GM19395 (cell line): ENCODE results near the gene KIFC1.

ENCODE experiments used
- ATAC-seq: cut with Tn5 transposase; IDR thresholded peaks from one replicate; pipeline ENCODE4 v1.9.1; 2021; ENCODE audit warnings: mild to moderate bottlenecking, moderate library complexity; ENCODE audit not compliant: unreplicated experiment

The KIFC1 gene

DNA sequence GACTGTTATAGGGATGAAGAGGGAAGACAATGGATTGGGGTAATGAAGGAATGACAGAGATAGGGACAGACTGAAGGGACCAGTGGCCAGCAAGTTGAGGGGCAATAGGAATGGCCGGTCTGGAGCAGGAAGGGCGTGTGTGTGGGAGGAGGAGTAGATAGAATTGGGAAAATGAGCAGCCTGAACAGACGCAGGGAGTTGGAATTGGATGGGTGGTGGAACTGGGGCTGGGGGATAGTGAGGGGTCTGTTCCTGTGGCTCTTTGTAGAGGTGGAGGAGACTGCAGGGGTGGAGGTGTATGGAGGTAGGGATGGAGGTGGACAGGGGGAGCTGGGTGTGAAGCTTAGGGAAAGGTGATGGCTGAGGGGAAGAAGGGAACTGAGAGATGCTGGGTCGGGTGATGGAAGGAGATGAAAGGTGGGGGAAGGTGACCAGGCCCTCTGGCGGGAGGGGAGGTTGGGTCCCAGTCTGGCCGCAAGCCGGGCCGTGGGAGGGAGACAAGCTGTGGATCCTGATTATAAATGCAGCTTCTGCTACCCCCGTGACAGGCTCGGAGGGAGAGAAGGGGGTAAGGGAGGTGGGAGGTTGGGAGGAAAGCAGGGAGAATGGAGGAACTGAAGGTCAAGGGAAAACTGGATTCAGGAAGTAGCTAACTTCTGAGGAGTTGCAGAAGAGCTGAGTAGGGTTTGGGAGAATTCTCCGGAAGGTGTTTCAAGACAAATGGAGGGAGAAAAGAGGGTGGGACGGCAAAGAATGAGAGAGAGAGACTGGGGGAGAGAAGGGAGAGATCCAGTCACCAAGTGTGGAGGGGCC, 33.4 kb downstream of the KIFC1 start:
- ATAC-seq = no peak

DNA sequence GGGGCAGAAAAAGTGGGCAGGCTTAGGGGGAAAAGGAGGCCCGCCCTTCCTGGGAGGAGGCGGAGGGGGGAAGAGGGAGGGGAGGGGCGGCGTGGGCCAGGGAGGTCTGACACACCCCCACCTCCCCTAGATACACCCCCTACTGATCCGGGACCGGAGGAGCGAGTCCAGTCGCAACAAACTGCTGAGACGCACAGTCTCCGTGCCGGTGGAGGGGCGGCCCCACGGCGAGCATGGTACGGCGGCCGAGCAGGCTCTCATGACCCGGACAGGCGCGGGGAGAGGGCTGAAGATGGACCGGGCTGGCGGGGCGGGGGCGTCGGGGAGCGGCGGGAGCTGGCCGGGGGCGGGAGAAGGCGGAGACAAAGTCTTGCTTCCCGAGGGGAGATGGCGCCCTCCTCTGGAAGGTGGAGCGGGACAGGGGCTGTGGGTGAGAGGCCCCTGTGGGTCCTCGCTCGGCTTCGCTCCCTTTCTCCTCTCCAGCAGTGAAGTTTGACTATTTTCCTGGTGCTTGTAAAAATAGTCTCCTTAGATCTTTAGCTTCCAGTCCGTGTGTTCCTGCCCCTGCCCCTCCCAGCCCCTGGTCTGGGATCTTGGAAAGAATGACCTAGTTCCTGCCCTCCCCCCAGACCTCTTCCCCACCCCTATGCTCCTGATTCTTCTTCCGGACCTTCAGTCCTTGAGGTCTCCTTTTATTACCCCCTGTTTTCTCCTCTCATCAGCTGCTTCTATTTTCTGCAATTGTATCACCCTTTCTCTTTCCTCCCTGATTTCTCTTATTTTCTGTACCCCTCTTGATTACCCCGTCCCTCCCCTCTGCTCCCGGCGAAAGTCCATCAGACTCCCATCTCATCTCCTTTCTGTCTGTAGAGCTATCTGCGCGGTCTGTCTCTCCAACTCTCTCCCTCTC, 34.3 kb downstream of the KIFC1 start:
- peak; percentile 40 for ATAC-seq

DNA sequence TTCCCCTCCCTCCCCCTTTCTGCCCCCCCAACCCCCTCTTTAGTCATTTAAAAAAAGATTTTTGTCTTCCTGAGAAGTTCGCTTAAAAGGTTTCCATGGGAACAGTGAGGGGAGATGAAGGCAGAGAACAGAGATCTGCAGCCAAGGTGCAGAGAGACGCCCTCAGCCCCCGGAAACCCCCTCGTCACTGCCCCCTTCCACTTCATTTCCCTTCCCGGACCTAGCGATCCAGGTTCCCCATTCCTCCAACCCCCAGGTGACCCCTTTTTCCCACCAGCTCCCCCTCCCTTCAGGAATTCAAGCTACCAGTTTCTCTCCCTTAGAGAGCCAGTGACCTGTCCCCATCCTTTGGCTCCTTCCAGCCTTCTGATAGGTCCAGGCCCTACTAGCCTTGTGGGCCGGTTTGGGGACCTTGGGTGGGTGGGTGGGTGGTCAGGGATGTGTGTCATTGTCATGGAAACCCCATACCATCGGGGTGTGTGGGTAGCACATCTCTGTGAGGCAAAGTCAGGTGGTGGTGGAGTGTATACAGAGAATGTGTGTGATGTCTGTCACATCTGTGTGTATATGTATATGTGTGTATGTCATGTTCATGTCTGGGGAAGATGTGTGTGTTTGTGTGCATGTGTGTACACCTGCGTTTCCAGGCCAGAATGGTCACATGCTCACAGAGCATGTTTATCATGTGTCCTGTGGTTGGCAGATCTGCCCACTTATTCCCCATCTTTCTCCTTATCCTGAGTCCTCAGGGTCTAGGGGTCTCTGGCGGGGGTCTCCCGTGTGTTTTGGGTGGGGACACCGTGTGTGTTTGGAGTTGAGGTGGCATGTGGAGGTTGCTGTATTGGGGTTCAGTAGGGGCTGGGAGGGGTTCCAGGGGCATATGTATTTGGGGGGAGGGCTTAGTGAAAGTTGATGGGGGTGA, 35.2 kb downstream of the KIFC1 start:
- no peak for ATAC-seq

DNA sequence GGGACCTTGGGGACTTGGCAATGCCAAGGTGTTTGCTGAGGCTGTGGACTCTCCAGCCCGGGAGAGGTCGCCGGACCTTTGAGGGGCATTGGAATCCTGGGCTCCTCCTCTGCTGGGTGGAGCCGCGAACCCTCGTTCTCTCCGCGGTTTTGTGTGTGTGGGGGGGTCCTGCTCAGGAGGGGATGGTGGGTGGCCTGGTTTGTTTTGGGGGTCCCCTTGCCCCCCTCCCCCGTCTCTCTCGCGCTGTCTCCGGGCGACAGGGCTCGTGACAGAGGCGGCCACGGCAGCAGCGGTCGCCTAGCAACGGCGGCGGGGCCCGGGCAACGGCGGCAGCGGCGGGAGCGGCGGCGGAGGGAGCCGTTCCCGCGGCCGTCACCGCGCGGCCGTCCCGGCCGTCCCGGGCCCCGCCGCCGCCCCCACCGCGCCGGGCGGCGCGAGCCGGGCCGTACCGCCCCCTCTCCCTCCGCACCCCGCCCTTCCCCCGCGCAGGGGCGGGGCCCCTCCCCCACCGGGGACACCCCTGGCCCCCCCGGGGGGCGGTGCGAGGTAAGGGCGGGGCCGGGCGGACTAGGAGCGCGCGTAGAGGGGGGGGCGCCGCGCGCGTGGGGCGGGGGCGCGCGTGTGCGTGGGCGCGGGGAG, 36.1 kb downstream of the KIFC1 start:
- no peak for ATAC-seq

DNA sequence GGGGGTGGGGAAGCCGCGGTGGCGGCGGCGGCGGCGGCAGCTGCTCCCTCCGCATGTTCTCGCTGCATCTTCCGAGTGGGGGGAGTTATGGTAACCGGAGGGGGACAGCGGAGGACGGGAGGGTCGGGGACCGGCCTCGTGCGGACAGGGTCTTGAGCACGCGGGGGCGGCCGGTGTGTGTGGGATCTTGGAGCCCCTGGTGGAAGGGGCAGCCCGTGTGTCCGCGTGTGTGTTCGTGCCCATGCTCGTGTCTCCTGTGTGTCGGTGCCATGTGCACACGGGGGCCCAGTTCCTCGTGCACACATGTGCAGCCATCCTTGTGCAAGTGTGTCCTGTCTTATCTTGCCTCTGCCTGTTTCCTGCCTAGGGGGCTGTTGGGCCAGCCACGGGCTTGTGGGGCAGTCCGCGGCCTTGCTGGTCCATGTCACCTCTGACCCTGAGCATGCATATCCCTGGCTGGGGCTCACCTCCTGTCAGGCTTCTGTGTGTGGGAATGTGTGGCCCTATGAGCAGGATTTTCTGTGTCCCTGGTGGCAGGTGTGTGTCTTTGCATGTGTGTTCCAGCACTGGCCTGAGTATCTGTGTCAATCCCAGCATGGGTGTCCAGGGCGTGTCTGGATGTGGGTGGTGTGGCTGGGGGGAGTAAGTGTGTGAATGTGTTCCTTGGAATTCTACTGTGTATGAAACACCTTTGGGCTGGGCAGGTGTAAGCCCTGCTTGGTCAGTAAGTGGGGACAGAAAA, 36.8 kb downstream of the KIFC1 start:
- ATAC-seq = no peak

DNA sequence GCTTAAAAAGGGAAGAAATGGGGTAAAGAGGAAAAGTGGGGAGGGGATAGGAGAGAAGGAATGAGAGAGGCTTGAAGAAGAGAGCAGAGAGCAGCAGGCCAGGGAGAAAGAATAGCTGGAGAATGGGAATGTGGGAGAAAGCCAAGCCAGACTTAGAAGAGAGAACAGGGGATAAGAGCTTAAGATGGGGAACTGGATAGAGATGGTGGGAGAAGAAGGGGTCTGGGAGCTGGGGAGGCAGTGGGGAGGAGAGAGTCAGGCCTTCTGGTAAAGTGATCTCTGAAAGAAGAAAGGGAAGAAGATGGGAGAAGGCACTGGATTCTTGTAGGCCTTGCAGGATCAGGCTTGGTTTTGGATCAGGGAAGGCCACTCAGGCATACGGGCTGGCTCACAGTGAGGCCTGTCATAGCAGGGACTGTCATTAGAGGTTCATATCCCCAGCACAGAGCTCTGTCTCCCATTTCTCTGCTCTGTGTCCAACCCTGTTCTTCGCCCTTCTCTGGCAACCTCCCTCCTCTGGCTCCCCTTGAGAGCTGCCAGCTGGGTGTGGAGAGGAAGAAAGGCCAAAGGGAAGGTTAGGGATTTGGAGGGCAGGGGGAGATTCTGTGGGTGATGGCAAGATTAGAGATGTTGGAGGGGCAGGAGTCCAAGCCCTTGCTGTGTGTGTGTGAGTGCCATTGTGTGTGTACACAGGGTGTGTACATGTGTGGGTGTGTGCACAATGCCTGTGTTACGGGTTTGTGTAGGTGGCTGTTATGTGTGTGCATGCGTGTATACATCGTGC, 37.5 kb downstream of the KIFC1 start:
- no peak for ATAC-seq

DNA sequence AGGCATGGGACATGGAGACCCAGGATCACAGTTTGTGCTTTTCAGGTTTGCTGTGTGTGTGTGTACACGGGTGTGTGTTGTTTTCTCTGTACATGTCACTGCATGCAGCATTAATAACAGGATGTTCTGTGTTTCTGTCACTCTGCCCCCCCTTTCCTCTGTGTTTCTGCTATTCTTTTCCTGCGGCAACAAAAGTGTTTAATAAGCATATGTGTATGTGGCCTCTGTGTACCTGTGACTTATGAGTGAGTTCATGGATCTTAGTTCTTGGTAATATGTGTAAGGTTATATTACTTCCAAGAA, 38.1 kb downstream of the KIFC1 start:
- no peak for ATAC-seq

DNA sequence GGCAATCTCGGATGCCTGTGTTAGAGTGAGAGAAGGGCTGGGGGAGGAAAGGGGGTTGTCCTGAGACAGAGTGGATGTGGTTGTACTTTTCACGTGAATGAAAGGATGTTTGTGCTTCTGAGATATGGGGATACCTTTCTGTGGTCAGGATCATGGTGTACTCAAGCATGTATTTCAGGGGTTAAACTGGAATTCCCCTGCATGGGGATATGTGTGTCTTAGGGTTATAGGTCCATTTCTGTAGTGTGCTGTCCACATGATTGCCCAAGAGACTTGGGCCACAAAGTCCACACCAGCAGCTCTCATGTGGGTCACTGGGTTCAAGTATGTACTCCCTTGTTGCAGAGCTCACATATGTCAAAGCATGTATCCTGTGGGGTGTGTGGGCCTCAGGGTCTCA, 38.7 kb downstream of the KIFC1 start:
- no peak for ATAC-seq

DNA sequence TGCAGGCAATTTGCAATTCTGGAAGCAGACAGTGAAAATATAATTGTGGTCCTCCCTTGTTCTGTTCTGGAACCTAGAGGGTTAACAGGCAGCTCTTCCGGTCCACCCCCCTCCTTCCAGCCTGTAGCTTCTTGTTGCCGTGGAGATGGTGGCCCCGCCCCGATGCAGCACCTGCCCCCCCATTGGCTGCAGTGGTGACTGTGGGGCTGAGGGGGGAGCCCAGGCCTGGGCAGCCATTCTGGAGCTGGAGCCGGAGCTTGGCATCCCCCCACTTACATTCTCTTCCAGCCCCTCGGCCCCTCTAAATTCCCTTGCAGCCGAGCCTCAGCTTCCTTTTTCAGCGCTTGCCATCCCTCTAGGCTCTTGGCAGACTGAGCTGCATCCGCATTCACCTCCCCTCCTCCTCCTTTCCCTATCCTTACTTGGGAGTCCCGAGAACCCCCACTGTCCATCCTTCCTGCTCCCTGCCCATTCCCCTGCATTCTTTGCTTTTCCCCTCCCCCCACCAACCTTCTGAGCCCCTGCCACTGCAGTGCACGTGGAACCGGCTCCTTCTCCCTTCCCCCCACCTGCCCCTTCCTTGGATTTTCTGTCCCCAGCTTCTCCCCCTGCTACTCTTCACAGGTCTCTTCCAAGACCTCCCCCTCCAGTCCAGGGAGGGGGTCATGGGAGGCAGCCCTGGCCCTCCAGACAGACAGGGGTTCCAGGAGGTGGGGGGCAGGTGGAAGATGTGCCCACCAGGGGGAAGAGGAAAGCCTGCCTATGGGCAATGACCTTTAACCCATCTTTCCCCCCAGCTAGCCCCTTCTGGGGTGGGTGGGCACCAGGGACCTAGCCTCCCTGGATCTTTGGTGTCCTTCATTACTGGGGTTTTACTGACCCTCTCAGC, 39.6 kb downstream of the KIFC1 start:
- ATAC-seq = no peak

DNA sequence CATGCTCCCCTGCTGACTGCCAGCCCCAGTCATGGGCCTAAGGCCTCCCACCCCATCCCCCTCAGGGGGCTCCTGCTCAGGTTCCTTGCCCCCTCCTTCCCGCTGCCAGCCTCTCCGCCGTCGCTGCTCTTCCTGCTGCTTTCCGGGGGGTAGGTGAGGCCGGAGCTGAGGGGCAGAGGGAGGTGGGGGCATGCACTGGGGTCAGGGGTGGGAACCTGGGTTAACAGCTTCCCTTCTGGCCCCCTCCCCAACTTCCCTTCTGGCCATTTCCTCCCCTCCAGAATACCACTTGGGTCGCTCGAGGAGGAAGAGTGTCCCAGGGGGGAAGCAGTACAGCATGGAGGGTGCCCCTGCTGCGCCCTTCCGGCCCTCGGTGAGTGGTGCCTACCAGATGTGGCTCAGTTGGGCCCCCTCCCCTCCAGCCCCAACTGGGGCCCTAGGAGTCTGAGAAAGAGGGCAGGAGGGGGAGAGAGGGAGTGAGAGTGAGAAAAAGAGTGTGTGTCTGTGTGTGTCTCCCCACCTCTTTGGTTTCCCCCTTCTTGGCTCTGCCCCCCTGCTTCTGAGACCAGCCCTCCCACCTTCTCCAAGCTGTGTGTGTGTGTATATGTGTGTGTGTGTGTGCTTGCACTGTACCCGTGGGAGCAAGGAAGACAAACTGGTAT, 40.4 kb downstream of the KIFC1 start:
- ATAC-seq = no peak

DNA sequence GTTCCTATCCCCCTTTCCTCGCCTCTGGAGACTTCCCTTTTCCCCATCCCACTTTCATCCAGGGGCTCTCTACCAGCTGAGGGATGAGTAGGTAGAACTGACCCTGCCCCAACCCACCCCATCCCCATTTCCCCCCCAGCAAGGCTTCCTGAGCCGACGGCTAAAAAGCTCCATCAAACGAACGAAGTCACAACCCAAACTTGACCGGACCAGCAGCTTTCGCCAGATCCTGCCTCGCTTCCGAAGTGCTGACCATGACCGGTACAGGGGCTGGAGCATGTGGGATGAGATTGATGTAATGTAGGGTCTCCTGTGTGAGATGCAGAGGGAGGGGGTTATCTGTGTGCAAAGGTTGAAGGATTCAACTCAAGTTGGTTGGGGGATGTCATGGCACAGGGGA, 40.9 kb downstream of the KIFC1 start:
- no peak for ATAC-seq

DNA sequence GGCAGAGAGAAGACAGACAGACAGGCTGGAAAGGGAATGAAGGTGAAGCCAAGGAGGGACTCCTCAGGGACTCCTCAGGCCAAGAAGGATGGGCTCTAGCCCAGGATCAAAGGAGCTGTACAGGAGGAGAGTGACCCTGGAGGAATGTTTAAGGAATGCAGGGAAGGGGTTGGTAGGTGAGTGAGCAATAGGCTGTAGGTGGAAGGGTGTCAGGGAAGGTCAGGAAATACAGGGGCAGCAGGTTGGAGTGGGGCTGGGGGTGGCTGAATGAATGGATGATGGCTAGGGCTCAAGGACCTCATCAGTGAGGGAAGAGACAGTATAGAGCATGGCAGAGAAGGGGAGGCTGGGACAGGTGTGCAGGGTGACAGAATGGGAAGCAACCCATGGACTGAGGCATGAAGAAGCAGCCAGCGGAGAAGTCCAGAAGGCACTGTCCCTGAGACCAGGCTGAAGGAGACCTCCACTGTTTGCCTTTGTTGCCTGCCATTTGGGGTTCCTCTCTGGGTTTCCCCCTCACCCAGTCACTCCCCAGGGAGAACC, 41.4 kb downstream of the KIFC1 start:
- ATAC-seq = no peak

DNA sequence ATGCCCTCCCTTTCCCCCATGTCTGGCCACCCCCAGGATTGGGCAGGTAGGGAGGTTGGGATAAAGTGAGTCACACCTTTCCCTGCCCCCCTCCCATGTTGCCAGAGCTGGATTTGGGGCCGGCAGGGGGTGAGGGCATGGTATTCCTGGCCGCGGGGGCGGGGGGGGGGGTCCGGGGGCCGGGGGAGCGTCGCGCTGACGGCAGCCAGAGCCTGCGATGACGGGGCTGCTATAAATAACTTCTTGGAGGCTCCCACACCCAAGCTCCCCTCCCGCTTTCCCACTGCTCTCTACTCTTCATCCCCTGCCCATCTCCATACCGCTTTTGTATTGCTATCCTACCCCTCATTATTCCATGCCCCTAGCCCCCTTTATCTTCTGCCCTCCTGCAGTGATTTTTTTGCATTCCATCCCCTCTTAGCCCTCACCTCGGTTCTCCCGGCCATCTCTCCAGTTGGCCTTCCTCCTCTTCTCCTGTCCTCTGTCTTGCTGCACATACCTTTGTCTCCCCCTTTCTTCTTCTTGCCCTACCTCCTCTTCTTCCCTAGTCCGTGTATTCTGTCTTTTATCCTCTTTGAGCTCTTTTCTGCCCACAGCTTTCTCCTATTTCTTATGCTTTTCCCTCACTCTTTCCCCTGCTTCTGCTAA, 42.0 kb downstream of the KIFC1 start:
- no peak for ATAC-seq

DNA sequence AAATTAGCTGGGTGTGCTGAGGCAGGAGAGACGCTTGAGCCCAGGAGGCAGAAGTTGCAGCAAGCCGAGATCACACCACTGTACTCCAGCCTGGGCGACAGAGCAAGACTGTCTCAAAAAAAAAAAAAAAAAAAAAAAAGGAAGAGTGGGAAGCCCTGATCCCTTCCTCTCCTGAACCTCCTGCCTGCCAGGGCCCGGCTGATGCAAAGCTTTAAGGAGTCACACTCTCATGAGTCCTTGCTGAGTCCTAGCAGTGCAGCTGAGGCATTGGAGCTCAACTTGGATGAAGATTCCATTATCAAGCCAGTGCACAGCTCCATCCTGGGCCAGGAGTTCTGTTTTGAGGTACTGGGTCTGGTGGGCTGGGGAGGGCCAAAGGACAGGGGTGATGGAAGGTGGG, 43.3 kb downstream of the KIFC1 start:
- ATAC-seq = no peak

DNA sequence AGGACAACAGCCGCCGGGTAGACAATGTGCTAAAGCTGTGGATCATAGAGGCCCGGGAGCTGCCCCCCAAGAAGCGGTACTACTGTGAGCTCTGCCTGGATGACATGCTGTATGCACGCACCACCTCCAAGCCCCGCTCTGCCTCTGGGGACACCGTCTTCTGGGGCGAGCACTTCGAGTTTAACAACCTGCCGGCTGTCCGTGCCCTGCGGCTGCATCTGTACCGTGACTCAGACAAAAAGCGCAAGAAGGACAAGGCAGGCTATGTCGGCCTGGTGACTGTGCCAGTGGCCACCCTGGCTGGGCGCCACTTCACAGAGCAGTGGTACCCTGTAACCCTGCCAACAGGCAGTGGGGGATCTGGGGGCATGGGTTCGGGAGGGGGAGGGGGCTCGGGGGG, 46.0 kb downstream of the KIFC1 start:
- no peak for ATAC-seq

DNA sequence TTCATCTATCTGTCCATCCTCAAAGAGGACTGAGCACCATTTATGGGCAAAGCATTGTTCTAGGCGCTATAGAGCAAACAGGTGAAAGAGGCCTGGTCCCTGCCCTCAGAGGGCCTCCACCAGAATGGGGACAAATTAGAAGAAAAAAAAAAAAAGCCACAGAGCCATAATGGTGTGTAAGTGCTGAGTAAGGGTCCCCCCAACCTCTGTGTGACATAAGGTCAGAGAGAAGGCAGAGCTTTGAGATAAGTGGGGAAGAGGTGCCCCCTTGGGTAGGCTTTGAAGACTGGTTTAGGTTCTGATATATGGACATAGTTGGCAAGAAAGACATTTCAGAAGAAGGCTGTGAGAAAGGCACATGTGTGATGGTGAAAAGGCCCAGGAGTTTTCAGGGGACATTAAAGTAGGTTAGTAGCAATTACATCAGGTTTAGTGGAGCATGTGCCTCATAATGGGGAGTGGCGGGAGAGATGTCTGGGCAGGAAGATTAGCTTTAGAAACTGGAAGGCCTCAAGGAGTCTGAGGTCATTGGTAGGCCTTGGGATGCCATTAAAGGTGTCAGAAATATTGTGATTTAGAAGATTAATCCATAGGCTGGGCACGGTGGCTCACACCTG, 47.5 kb downstream of the KIFC1 start:
- no peak for ATAC-seq
